ENCODE data around the gene DDX42.

GRCh38 chr17:63766754-63767153 lies 7.2 kb upstream of the DDX42 start:
- no peak for TF ChIP-seq POLR2AphosphoS5 (IDR thresholded peaks at IDR 0.05; ENCODE audit: low read depth, low read length)
- no peak for TF ChIP-seq POLR2A (IDR thresholded peaks at IDR 0.05; ENCODE audit: low read depth, low read length)
- TF ChIP-seq SPI1 (IDR thresholded peaks at IDR 0.05; ENCODE audit: low read depth, low read length) = no peak
- no peak for TF ChIP-seq PAX5 (IDR thresholded peaks at IDR 0.05; ENCODE audit: insufficient read depth, low read length, severe bottlenecking)
- no peak for TF ChIP-seq TAF1 (IDR thresholded peaks at IDR 0.05; ENCODE audit: low read depth, low read length)
- no peak for TF ChIP-seq POU2F2 (IDR thresholded peaks at IDR 0.05; ENCODE audit: low read depth, low read length)
